ENCODE measurements around the gene PSPN. TPM values are rescaled to one million over a fixed set of nuclear protein-coding genes. Genes with fewer than 3 reads are reported as not detected.

The PSPN gene
- polyA plus RNA-seq, 1 donor (not counting 4 experiments of a cell fraction or from before 2014, with no cell fraction given), result 0.33 TPM

- dilution Hi-C loops (cut with MboI; ENCODE audit: extremely low pct_ligation_motif_present, low sequenced_read_pairs), result no loop called here
- Histone ChIP-seq H4K20me1 (ENCODE audit: control insufficient read depth, extremely low read depth, insufficient read depth, low read length) (no peaks in the 10 kb centered on the region), H3K27ac (ENCODE audit: control insufficient read depth, insufficient read depth, low read length) (no peak overlapping the region), H3K9me1 (ENCODE audit: control insufficient read depth, extremely low read depth, insufficient read depth, low read length) (no peaks in the 10 kb centered on the region), H3K9ac (ENCODE audit: control insufficient read depth, extremely low read depth, insufficient read depth, low read length) (no peak overlapping the region), H3K4me1 (ENCODE audit: control insufficient read depth, extremely low read depth, insufficient read depth, low read length) (no peaks in the 10 kb centered on the region), H3K4me2 (ENCODE audit: control insufficient read depth, extremely low read depth, insufficient read depth, low read depth, low read length) (no peak overlapping the region), H3K79me2 (ENCODE audit: control insufficient read depth, insufficient read depth, low read length) (no peaks in the 10 kb centered on the region), H3K4me3 (ENCODE audit: control insufficient read depth in 2 of 3, extremely low read depth in 1 of 3, insufficient read depth in 2 of 3, low read depth in 1 of 3, low read length in 3 of 3) (no peak overlapping the region), H3K9me3 (ENCODE audit: control insufficient read depth, low read depth, low read length) (no peaks in the 10 kb centered on the region), H3K36me3 (ENCODE audit: control insufficient read depth in 2 of 2, extremely low read depth in 1 of 2, insufficient read depth in 2 of 2, low read length in 2 of 2) (peaks cover 21 to 27% of the 10 kb centered on the region in 2 experiments), H3K27me3 (ENCODE audit: control insufficient read depth, extremely low read depth, insufficient read depth, low read length) (no peaks in the 10 kb centered on the region), H2AFZ (ENCODE audit: control insufficient read depth, low read length) (no peak overlapping the region)
- FAIRE-seq, result no peak
- DNase-seq (ENCODE audit: low read depth, low spot score), result no peak
- no peak for TF ChIP-seq EZH2 (IDR thresholded peaks at IDR 0.05; ENCODE audit: low read length)
- TF ChIP-seq, protein P1, sequence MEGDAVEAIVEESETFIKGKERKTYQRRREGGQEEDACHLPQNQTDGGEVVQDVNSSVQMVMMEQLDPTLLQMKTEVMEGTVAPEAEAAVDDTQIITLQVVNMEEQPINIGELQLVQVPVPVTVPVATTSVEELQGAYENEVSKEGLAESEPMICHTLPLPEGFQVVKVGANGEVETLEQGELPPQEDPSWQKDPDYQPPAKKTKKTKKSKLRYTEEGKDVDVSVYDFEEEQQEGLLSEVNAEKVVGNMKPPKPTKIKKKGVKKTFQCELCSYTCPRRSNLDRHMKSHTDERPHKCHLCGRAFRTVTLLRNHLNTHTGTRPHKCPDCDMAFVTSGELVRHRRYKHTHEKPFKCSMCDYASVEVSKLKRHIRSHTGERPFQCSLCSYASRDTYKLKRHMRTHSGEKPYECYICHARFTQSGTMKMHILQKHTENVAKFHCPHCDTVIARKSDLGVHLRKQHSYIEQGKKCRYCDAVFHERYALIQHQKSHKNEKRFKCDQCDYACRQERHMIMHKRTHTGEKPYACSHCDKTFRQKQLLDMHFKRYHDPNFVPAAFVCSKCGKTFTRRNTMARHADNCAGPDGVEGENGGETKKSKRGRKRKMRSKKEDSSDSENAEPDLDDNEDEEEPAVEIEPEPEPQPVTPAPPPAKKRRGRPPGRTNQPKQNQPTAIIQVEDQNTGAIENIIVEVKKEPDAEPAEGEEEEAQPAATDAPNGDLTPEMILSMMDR (optimal IDR thresholded peaks at IDR 0.05 in 1 of 3, IDR thresholded peaks at IDR 0.05 in 1 of 3, conservative IDR thresholded peaks at IDR 0.05 in 1 of 3; ENCODE audit: extremely low read depth in 1 of 3, insufficient read depth in 2 of 3, low read length in 3 of 3), result peak; percentile 50 to 68 (median 60)
Measured at GRCh38 chr19:6412447-6413091, 36.8 kb upstream of the PSPN start.

DNA sequence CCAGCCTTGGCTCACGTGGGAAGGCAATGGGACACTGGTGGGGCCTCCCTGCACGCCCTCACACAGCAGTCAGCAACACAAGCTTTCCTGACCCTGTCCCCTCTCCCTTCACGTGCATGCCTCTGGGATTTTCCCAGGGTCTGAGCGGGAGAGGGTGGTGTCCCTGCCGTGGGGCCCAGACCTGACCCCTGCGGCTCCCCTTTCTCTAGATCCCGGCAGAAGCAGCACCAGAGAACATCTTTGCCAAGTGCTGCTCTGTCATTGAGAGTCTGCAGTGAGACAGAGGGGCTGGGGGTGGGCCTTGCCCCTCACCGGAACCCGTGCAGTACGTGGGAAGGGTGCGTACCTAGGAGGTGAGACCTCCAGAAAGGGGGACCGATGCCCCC is 36.3 kb upstream of the PSPN start:
- Histone ChIP-seq H3K4me3 (ENCODE audit: control insufficient read depth in 2 of 3, extremely low read depth in 1 of 3, insufficient read depth in 2 of 3, low read depth in 1 of 3, low read length in 3 of 3) (no peak overlapping the region), H3K9me3 (ENCODE audit: control insufficient read depth, low read depth, low read length) (no peaks in the 10 kb centered on the region), H3K4me1 (ENCODE audit: control insufficient read depth, extremely low read depth, insufficient read depth, low read length) (no peaks in the 10 kb centered on the region), H3K9ac (ENCODE audit: control insufficient read depth, extremely low read depth, insufficient read depth, low read length) (no peak overlapping the region), H3K27ac (ENCODE audit: control insufficient read depth, insufficient read depth, low read length) (no peak overlapping the region), H2AFZ (ENCODE audit: control insufficient read depth, low read length) (no peak overlapping the region), H3K36me3 (ENCODE audit: control insufficient read depth in 2 of 2, extremely low read depth in 1 of 2, insufficient read depth in 2 of 2, low read length in 2 of 2) (peaks cover 16 to 22% of the 10 kb centered on the region in 2 experiments), H3K4me2 (ENCODE audit: control insufficient read depth, extremely low read depth, insufficient read depth, low read depth, low read length) (no peak overlapping the region), H3K79me2 (ENCODE audit: control insufficient read depth, insufficient read depth, low read length) (no peaks in the 10 kb centered on the region), H3K9me1 (ENCODE audit: control insufficient read depth, extremely low read depth, insufficient read depth, low read length) (no peaks in the 10 kb centered on the region), H3K27me3 (ENCODE audit: control insufficient read depth, extremely low read depth, insufficient read depth, low read length) (no peaks in the 10 kb centered on the region), H4K20me1 (ENCODE audit: control insufficient read depth, extremely low read depth, insufficient read depth, low read length) (no peaks in the 10 kb centered on the region)
- FAIRE-seq (no peak), DNase-seq (ENCODE audit: low read depth, low spot score) (no peak)
- TF ChIP-seq, protein P1 (optimal IDR thresholded peaks at IDR 0.05 in 1 of 3, IDR thresholded peaks at IDR 0.05 in 1 of 3, conservative IDR thresholded peaks at IDR 0.05 in 1 of 3; ENCODE audit: extremely low read depth in 1 of 3, insufficient read depth in 2 of 3, low read length in 3 of 3), result no peak
- TF ChIP-seq EZH2 (IDR thresholded peaks at IDR 0.05; ENCODE audit: low read length), result no peak
- dilution Hi-C loops (cut with MboI; ENCODE audit: extremely low pct_ligation_motif_present, low sequenced_read_pairs), result no loop called here

All from keratinocyte (primary cell).